Endodermal cell (in vitro differentiated cells): ENCODE data around the gene MAP3K6. TPM values are rescaled to one million over a fixed set of nuclear protein-coding genes. Genes with fewer than 3 reads are reported as not detected.

ENCODE experiments used
- DNase-seq: peaks from one replicate; pipeline ENCODE4 v3.0.0-alpha.2; 2017
- H3K27ac ChIP-seq: 2 replicates; pipeline ENCODE4 v1.5.1; 2013; ENCODE audit warnings: mild to moderate bottlenecking, low read depth, low read length, moderate library complexity
- H3K27me3 ChIP-seq: 2 replicates; pipeline ENCODE4 v1.6.1; 2013; ENCODE audit warnings: mild to moderate bottlenecking, low read length, moderate library complexity; ENCODE audit not compliant: insufficient read depth, control insufficient read depth, poor library complexity, severe bottlenecking
- H3K36me3 ChIP-seq: 2 replicates; pipeline ENCODE4 v1.7.0; 2013; ENCODE audit warnings: mild to moderate bottlenecking, low read length, moderate library complexity; ENCODE audit not compliant: control insufficient read depth, insufficient read depth
- H3K4me1 ChIP-seq: one replicate; pipeline ENCODE4 v1.7.0; 2013; ENCODE audit warnings: low read length; ENCODE audit not compliant: control insufficient read depth, insufficient read depth
- H3K4me3 ChIP-seq: 2 replicates; pipeline ENCODE4 v1.5.1; 2013; ENCODE audit warnings: mild to moderate bottlenecking, low read length, moderate library complexity
- H3K9ac ChIP-seq: 2 replicates; pipeline ENCODE4 v1.6.1; 2013; ENCODE audit warnings: mild to moderate bottlenecking, low read length, moderate library complexity; ENCODE audit not compliant: poor library complexity, severe bottlenecking; ENCODE audit errors: extremely low read depth
- H3K9me3 ChIP-seq: 2 replicates; pipeline ENCODE4 v1.6.1; 2013; ENCODE audit warnings: mild to moderate bottlenecking, low read length, moderate library complexity; ENCODE audit not compliant: control insufficient read depth
- H3K27ac Mint-ChIP-seq: 2 replicates; pipeline ENCODE4 v1.8.0; 2020; ENCODE audit warnings: mixed read lengths
- H3K27me3 Mint-ChIP-seq: 2 replicates; pipeline ENCODE4 v1.8.0; 2021; ENCODE audit warnings: mild to moderate bottlenecking, mixed read lengths; ENCODE audit not compliant: insufficient read depth
- H3K36me3 Mint-ChIP-seq: 2 replicates; pipeline ENCODE4 v1.8.0; 2020; ENCODE audit warnings: low read depth, mixed read lengths
- H3K4me1 Mint-ChIP-seq: 2 replicates; pipeline ENCODE4 v1.8.0; 2020; ENCODE audit warnings: mixed read lengths
- H3K4me3 Mint-ChIP-seq: 2 replicates; pipeline ENCODE4 v1.8.0; 2020; ENCODE audit warnings: mild to moderate bottlenecking, moderate library complexity, mixed read lengths
- H3K9me3 Mint-ChIP-seq: 2 replicates; pipeline ENCODE4 v1.8.0; 2020; ENCODE audit warnings: mild to moderate bottlenecking, mixed read lengths
- WGBS, 2 experiments: methylation state at CpG; one replicate each; pipeline versions ENCODE4 v1.1.5 to v1.1.7; 2013; ENCODE audit warnings: missing lambda C conversion rate in 2 of 2, mixed read lengths in 1 of 2; ENCODE audit not compliant: insufficient coverage in 1 of 2, insufficient read length in 1 of 2; 5-methylcytosine and 5-hydroxymethylcytosine counted together
- total RNA-seq, 2 donors: library from RNA; stranded (reverse); fragmentation: NEBNext Ultra II Directional in 1 of 2; extraction: Animal tissue kit (Norgen Biotek cat#: 25700) in 1 of 2; gene quantifications; 2 replicates in 1 of 2; 3 replicates in 1 of 2; pipeline ENCODE4 v1.2.1, GENCODE V29; 2021
- TF ChIP-seq, protein P1 (sequence below): fragments of 200-600 bp; sonication (generic); conservative IDR thresholded peaks from 2 replicates; pipeline ENCODE4 v1.5.0; 2021; ENCODE audit warnings: antibody characterized with exemption, mild to moderate bottlenecking

MAP3K6 gene
- total RNA-seq, 2 donors from 2014 or later, result 6.6 to 11.5 TPM

DNA sequence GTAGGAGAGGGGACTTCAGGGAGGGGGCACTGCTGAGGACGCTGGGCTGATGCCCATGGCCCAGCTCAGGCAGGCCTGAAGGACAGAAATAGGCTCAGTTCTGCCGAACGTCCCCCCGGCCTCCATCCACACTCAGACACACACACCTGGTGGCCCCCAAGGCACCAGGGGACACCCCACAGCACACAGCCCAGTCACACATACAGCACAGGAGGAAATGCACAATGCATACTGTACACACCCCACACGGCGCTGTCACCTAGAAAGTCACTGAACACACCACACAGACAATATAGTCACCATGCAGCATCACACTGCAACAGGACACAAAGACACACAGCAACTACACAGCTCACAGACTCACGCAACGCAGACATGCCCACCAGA lies 24.4 kb downstream of the MAP3K6 start:
- Mint-ChIP-seq H3K36me3 (peaks cover 4% of the 10 kb centered on the region), H3K9me3 (no peaks in the 10 kb centered on the region), H3K27me3 (no peaks in the 10 kb centered on the region), H3K4me1 (peaks cover 27% of the 10 kb centered on the region), H3K27ac (no peak overlapping the region), H3K4me3 (peak overlapping the region; percentile 43)
- Histone ChIP-seq H3K9ac (no peak overlapping the region), H3K4me3 (no peak overlapping the region), H3K36me3 (no peaks in the 10 kb centered on the region), H3K27ac (no peak overlapping the region), H3K4me1 (no peaks in the 10 kb centered on the region), H3K9me3 (no peaks in the 10 kb centered on the region), H3K27me3 (no peaks in the 10 kb centered on the region)
- peak; percentile 58 for DNase-seq
- TF ChIP-seq, protein P1, sequence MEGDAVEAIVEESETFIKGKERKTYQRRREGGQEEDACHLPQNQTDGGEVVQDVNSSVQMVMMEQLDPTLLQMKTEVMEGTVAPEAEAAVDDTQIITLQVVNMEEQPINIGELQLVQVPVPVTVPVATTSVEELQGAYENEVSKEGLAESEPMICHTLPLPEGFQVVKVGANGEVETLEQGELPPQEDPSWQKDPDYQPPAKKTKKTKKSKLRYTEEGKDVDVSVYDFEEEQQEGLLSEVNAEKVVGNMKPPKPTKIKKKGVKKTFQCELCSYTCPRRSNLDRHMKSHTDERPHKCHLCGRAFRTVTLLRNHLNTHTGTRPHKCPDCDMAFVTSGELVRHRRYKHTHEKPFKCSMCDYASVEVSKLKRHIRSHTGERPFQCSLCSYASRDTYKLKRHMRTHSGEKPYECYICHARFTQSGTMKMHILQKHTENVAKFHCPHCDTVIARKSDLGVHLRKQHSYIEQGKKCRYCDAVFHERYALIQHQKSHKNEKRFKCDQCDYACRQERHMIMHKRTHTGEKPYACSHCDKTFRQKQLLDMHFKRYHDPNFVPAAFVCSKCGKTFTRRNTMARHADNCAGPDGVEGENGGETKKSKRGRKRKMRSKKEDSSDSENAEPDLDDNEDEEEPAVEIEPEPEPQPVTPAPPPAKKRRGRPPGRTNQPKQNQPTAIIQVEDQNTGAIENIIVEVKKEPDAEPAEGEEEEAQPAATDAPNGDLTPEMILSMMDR, result no peak
- 85% methylated on average over 8 of the region's 8 CpGs; no CpG with 5 or more reads in 1 of the 2 experiments for WGBS, 2 experiments

DNA sequence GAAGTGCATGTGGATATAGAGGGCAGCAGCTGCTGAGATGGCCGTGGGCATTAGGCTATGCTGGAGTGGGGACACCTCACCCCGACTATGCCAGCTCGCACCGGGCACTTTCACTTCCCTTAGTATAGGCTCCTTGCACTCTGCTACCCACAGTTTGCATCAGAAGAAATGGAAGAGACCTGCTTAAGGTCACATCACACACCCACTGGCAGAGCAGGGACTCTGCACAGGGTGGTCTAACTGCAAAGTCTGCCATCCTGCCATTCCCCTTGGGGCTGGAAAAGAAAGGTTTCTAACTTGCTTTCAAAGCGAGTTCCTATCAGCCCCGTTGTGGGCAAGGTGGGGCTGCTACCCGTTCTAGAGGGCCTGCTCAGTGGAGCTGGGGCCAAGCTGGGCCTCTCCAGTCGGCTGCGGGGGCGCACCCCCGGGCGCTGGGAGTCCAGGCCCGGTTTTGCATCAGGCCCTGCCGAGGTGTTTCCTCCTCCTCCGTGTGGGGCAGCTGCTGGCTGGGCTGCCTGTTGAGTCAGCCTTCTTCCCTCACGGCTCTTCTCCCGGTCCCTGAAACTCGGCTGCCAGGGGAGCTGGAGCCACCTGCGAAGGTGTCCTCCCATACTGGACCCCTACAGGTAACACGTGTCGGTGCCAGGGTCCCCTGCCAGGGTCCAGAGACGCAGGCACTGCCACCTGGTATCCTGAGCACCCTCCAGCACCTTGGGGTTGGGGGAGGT lies 25.1 kb downstream of the MAP3K6 start, which contains the start of gene SYTL1:
TSS of gene SYTL1 (plus strand) at position 498 of the 728 bp plus-strand sequence. CDS start 3,313 bp downstream, outside the sequence.
- Histone ChIP-seq H3K27me3 (no peaks in the 10 kb centered on the region), H3K4me3 (peak within 1 kb of the TSS; percentile 51), H3K36me3 (no peaks in the 10 kb centered on the region), H3K9me3 (no peaks in the 10 kb centered on the region), H3K4me1 (no peaks in the 10 kb centered on the region), H3K27ac (no peak within 1 kb of the TSS), H3K9ac (no peak within 1 kb of the TSS)
- no peaks in the 10 kb centered on the region for H3K9me3 Mint-ChIP-seq
- 35 to 47% methylated on average over 11 to 22 of the region's 22 CpGs for WGBS, 2 experiments
- peaks cover 5% of the 10 kb centered on the region for H3K36me3 Mint-ChIP-seq
- DNase-seq, result peak; percentile 88
- TF ChIP-seq, protein P1, result no peak
- peak within 1 kb of the TSS; percentile 43 for H3K4me3 Mint-ChIP-seq
- no peaks in the 10 kb centered on the region for H3K27me3 Mint-ChIP-seq
- peak within 1 kb of the TSS; percentile 76 for H3K27ac Mint-ChIP-seq
- peaks cover 27% of the 10 kb centered on the region for H3K4me1 Mint-ChIP-seq

DNA sequence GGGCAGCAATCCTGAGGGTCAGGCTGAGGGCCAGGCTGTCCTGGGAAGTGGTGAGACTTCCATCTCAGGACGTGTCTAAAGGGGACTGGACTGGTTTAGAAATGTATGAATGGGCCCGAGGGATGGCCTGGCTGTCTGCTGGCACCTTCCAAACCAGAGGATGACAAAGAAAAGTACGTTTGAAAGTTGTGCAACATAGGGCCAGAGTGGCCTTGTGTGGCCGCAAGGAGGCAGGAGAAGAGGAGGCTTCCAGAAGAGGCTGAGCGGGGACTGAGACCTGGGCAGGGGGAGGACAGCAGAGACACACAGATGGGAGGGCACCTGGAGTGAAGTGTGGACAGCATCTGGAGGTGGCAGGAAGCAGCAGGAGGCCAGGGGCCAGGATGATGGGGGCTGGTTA lies 27.5 kb downstream of the MAP3K6 start:
- Histone ChIP-seq H3K27me3 (no peaks in the 10 kb centered on the region), H3K4me3 (no peak overlapping the region), H3K4me1 (no peaks in the 10 kb centered on the region), H3K36me3 (peaks cover 8% of the 10 kb centered on the region), H3K9ac (no peak overlapping the region), H3K9me3 (no peaks in the 10 kb centered on the region), H3K27ac (peak overlapping the region; percentile 3)
- Mint-ChIP-seq H3K36me3 (peaks cover 23% of the 10 kb centered on the region), H3K27ac (peak overlapping the region; percentile 52), H3K9me3 (no peaks in the 10 kb centered on the region), H3K27me3 (no peaks in the 10 kb centered on the region), H3K4me3 (no peak overlapping the region), H3K4me1 (peaks cover 27% of the 10 kb centered on the region)
- peak; percentile 55 for DNase-seq
- TF ChIP-seq, protein P1, result no peak
- WGBS, 2 experiments, result 75 to 81% methylated on average over 5 of the region's 5 CpGs
